ENCODE measurements around the gene ATP6V1F. TPM values are rescaled to one million over a fixed set of nuclear protein-coding genes. Genes with fewer than 3 reads are reported as not detected.

Gene ATP6V1F
- total RNA-seq, result 55.3 and 67.9 TPM in 2 replicates

GRCh38 chr7:128862571-128863432 lies at the start of gene ATP6V1F:
Gene ATP6V1F (plus strand): TSS chr7:128862856. CDS start chr7:128862905, 49 bp downstream.

GRCh38 chr7:128830231-128831177 lies 32.2 kb upstream of the ATP6V1F start, which contains the start of gene FLNC:
Gene FLNC (plus strand): TSS chr7:128830406. CDS start chr7:128830638, 232 bp downstream.

GRCh38 chr7:128910569-128910945 lies 47.9 kb downstream of the ATP6V1F start, which contains the start of gene KCP:
Gene KCP (minus strand): TSS chr7:128910709. CDS start chr7:128910676, 33 bp downstream.

Other genes starting within 250 kb of the ATP6V1F start
- 0.36 and 0.53 TPM in 2 replicates for gene GARIN1A, start 190.6 kb upstream of the ATP6V1F start, total RNA-seq
- gene CALU, start 123.5 kb upstream of the ATP6V1F start, total RNA-seq, result 380 and 486 TPM in 2 replicates
- not detected in 2 replicates for gene OPN1SW, start 87.1 kb upstream of the ATP6V1F start, total RNA-seq
- gene CCDC136, start 70.9 kb upstream of the ATP6V1F start, total RNA-seq, result 3.9 and 8.1 TPM in 2 replicates
- 93.9 and 109 TPM in 2 replicates for gene FLNC, start 32.5 kb upstream of the ATP6V1F start, total RNA-seq
- not detected in 2 replicates for gene KCP, start 47.9 kb downstream of the ATP6V1F start, total RNA-seq
- 0.66 and 1.4 TPM in 2 replicates for gene IRF5, start 75.1 kb downstream of the ATP6V1F start, total RNA-seq
- 80.3 and 84.3 TPM in 2 replicates for gene TNPO3, start 192.3 kb downstream of the ATP6V1F start, total RNA-seq

Measured in thoracic aorta endothelial cell (primary cell).